Fibroblast of the conjunctiva (primary cell): ENCODE results near the gene CNGA4.
"Not testable (repeated sequence)": the region's sequence is repeated elsewhere in the genome, so short reads cannot be mapped to it uniquely, and the experiment has no call there.

Source experiments
- DNase-seq: peaks from one replicate; pipeline ENCODE4 v3.0.0-alpha.2; 2010; ENCODE audit warnings: low read depth

CNGA4 gene

DNA sequence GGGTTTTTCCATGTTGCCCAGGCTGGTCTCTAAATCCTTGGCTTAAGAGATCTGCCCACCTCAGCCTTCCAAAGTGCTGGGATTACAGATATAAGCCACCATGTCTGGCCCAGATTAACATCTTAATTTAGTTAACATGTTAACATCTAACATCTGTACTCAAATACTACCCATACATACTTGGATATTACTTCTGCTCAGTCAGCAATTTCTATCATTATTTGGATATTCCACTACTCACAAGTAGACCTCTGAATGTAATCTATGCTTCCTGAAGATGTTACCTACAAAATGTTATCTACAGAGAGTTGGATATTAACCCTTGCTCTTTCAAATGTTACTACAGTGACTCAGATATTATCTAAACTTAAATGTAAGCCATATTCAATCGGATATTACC is 24.8 kb downstream of the CNGA4 start:
- DNase-seq: no peak

DNA sequence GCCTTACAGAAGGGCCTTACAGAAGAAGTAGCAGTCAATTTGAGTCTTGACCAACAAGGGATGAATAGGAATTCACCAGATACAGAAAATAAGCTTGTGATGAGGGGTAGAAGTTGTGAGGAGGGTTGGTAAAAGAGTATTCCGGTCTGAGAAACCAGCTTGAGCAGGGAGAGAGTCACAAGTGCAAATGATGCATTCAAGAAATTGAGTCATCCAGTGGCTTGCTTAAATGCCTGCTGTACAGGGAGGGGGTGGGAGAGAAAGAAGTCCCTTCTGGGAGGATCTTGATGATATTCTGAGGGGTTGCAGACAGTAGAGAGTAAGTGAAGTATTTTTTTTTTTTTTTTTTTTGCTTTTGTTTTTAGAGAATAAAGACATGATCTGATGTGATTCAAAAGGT is 29.9 kb downstream of the CNGA4 start:
- no peak for DNase-seq

DNA sequence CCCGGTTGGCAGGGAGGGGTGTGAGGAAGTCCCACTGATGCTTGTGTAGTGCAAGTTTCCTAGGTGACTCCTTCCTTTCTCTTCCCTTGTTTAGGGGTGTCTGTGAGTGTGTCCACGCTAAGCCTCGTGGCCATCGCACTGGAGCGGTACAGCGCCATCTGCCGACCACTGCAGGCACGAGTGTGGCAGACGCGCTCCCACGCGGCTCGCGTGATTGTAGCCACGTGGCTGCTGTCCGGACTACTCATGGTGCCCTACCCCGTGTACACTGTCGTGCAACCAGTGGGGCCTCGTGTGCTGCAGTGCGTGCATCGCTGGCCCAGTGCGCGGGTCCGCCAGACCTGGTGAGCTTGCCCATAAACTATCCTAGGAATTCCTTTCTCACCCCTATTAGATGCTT is 31.1 kb downstream of the CNGA4 start:
- DNase-seq: no peak

DNA sequence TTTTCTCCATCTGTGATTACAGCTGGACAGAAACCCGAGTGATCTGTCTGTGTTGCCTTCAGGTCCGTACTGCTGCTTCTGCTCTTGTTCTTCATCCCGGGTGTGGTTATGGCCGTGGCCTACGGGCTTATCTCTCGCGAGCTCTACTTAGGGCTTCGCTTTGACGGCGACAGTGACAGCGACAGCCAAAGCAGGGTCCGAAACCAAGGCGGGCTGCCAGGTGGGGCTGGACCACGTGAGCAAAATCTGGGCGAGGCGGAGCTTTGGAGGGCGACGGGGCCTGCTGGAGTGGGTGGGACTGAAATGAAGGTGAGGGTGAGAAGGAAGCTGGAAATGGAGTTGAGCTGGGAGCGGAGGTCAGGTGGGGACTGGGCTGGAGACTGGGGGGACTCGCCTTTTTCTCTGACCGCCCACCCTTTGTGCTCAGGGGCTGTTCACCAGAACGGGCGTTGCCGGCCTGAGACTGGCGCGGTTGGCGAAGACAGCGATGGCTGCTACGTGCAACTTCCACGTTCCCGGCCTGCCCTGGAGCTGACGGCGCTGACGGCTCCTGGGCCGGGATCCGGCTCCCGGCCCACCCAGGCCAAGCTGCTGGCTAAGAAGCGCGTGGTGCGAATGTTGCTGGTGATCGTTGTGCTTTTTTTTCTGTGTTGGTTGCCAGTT is 31.8 kb downstream of the CNGA4 start:
- no peak for DNase-seq

DNA sequence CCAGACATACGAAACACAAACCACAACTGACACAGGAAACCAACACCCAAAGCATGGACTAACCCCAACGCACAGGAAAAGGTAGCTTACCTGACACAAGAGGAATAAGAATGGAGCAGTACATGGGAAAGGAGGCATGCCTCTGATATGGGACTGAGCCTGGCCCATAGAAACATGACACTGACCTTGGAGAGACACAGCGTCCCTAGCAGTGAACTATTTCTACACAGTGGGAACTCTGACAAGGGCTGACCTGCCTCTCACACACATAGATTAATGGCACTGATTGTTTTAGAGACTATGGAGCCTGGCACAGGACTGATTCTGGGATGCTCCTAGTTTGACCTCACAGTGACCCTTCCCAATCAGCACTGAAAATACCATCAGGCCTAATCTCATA is 32.7 kb downstream of the CNGA4 start:
- no peak for DNase-seq

DNA sequence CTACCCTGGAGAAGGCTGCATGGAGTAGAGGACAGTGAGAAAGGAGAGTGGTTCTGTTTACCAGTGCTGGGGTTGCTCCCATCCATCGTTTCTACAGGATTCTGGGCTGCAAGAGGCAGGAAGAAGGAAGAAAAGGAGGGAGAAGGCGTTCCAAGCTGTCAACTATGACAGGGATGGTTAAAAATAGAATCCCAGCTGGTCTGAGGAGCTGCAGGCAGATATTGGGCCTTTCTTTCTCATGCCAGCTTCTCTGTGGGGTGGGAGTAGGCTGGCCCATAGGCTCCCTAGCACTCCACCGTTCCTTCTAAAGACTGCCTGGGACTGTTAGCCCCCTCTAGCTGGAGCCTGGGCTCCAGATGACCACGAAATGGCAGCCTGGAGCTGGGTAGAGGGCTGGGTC is 34.3 kb downstream of the CNGA4 start:
- DNase-seq: no peak

DNA sequence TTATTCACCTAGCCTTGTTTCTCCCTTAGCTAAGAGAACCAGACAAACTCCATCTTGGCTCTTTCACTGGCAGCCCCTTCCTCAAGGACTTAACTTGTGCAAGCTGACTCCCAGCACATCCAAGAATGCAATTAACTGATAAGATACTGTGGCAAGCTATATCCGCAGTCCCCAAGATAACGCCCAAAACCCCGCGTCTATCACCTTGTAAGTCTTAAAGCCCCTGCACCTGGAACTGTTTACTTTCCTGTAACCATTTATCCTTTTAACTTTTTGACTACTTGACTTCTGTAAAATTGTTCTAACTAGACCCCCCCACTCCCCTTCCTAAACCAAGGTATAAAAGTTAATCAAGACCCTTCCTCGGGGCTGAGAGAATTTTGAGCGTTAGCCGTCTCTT is 41.9 kb downstream of the CNGA4 start:
- DNase-seq: not testable (repeated sequence)

DNA sequence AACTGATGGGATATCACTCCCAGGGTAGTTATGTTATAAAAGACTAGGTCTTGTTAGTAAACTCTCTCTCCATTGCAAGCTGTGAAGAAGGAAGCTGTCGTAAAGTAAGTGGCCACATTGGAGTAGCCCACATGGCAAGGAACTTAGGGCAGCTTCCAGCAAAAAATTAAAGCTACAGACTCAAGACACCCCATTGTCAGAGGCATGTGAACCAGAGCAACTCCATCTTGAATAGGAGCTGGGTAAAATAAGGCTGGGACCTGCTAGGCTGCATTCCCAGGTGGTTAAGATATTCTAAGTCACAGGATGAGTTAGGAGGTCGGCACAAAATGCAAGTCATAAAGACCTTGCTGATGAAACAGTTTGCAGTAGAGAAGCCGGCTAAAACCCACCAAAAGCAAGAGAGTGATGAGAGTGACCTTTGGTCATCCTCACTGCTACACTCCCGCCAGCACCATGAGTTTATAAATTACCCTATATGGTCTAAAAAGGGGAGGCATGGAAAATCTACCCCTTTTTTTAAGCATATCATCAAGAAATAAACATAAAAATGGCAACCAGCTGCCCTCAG is 44.6 kb downstream of the CNGA4 start:
- no peak for DNase-seq

DNA sequence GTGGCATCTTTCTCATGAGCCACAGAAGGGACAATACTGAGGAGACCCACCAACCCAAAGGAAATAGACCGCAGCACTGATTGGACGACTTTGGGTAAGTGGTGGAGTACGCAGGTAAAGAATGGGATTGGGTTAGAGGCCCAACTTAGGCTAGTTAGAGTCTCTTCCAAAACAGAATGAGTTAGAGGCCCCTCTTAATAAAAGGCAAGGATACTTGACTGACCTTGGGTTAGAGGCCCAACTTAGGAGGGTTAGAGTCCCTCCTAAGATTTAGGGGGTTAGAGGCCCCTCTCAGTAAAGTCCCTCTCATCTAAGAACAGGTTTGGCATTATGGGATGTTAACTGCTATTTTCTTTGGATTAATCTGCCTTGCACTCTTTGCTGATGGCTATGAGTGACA is 45.4 kb downstream of the CNGA4 start:
- DNase-seq: no peak

DNA sequence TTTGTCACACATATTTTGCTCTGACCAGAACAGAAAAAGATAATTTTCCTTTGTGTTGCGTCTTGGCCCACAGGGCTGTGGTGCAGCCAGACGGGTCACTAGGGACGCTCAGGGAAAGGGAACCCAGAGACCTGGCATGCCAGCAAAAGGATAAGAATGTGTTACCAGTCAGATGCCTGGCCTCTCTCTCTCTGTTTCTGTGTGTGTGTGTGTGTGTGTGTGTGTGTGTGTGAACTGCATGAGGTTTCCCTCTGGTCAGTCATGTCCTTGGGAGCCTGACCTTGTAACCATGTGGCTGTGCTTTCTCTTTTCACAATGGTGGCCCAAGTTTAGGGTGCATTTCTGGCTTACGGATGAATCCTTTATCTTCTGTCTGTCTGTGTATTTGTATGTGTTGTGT is 46.1 kb downstream of the CNGA4 start:
- no peak for DNase-seq
